NCI-H2196 treated with DMSO at 0.1 percent for 48 hours (cell line): ENCODE results near the gene NRXN3.

Experiments
- DNase-seq: peaks from one replicate; lab custom pipeline; 2025; ENCODE audit not compliant: unreplicated experiment; lab: John Stamatoyannopoulos, UW

The NRXN3 gene

GRCh38 chr14:79702197-79702596 lies 1532.0 kb downstream of the NRXN3 start:
- no peak for DNase-seq

- no peak for DNase-seq
Observed at GRCh38 chr14:79703209-79703608, 1533.0 kb downstream of the NRXN3 start.

- DNase-seq, result no peak
Observed at GRCh38 chr14:79704041-79704807, 1534.1 kb downstream of the NRXN3 start.

- DNase-seq, result no peak
Observed at GRCh38 chr14:79705126-79705894, 1535.1 kb downstream of the NRXN3 start.

- no peak for DNase-seq
Observed at GRCh38 chr14:79706382-79706781, 1536.2 kb downstream of the NRXN3 start.

- no peak for DNase-seq
Observed at GRCh38 chr14:79708426-79709388, 1538.5 kb downstream of the NRXN3 start.

- DNase-seq, result no peak
Observed at GRCh38 chr14:79709573-79709972, 1539.4 kb downstream of the NRXN3 start.

GRCh38 chr14:79712302-79712950 lies 1542.3 kb downstream of the NRXN3 start:
- DNase-seq, result no peak

- DNase-seq, result no peak
Observed at GRCh38 chr14:79721399-79722084, 1551.4 kb downstream of the NRXN3 start.

GRCh38 chr14:79724934-79725717 lies 1555.0 kb downstream of the NRXN3 start:
- no peak for DNase-seq

GRCh38 chr14:79727900-79728299 lies 1557.7 kb downstream of the NRXN3 start:
- DNase-seq, result no peak

- DNase-seq, result no peak
Observed at GRCh38 chr14:79728331-79728730, 1558.2 kb downstream of the NRXN3 start.

- no peak for DNase-seq
Observed at GRCh38 chr14:79729731-79730130, 1559.6 kb downstream of the NRXN3 start.

- DNase-seq, result no peak
Observed at GRCh38 chr14:79730196-79730595, 1560.0 kb downstream of the NRXN3 start.

GRCh38 chr14:79730953-79731352 lies 1560.8 kb downstream of the NRXN3 start:
- DNase-seq, result no peak

GRCh38 chr14:79732911-79733655 lies 1562.9 kb downstream of the NRXN3 start:
- no peak for DNase-seq

GRCh38 chr14:79734151-79734550 lies 1564.0 kb downstream of the NRXN3 start:
- DNase-seq, result no peak

GRCh38 chr14:79734656-79735055 lies 1564.5 kb downstream of the NRXN3 start:
- no peak for DNase-seq

- DNase-seq, result no peak
Observed at GRCh38 chr14:79735121-79735520, 1564.9 kb downstream of the NRXN3 start.
